Measurements from ENCODE around the gene TMEM134.
A peak's percentile ranks its signal among the peaks of the same experiment; 100 is the strongest.

The TMEM134 gene

DNA sequence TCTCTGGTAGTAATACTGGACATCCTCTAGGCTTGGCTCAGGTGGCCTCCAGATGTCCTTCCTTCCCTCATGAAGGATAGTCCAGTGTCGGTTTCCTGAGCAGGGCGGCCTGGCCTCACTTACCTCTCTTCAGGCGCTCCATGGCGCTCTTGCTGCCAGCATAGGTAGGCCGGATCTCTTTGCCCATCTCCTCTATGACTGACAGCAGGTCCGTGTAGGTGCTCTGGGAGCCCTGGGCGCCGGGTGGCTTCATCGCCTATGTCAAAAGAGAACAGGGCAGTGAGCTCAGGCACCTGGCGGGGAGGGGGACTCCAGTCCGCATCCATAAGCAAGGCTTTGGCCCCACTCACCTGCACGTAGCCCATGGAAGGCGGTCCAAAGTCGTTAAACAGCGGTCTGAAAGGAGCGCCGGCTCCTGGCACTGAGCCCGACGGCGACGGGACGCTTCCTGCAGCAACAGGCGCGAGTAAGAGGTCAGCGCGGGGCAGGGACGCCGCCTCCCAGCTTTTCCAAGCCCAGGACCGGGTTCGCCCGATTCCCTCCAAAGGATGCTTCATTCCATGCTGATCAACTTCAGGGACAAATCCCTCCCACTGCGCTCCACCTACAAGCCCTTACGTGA lies 38.3 kb upstream of the TMEM134 start:
- TF ChIP-seq, protein P1, sequence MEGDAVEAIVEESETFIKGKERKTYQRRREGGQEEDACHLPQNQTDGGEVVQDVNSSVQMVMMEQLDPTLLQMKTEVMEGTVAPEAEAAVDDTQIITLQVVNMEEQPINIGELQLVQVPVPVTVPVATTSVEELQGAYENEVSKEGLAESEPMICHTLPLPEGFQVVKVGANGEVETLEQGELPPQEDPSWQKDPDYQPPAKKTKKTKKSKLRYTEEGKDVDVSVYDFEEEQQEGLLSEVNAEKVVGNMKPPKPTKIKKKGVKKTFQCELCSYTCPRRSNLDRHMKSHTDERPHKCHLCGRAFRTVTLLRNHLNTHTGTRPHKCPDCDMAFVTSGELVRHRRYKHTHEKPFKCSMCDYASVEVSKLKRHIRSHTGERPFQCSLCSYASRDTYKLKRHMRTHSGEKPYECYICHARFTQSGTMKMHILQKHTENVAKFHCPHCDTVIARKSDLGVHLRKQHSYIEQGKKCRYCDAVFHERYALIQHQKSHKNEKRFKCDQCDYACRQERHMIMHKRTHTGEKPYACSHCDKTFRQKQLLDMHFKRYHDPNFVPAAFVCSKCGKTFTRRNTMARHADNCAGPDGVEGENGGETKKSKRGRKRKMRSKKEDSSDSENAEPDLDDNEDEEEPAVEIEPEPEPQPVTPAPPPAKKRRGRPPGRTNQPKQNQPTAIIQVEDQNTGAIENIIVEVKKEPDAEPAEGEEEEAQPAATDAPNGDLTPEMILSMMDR (IDR thresholded peaks at IDR 0.05): no peak

GRCh38 chr11:67506426-67507051 lies 37.5 kb upstream of the TMEM134 start:
- TF ChIP-seq, protein P1 (IDR thresholded peaks at IDR 0.05): peak; percentile 43

GRCh38 chr11:67505605-67506396 lies 36.8 kb upstream of the TMEM134 start:
- TF ChIP-seq, protein P1 (IDR thresholded peaks at IDR 0.05): peak; percentile 99

- TF ChIP-seq, protein P1 (IDR thresholded peaks at IDR 0.05): no peak
Measured at GRCh38 chr11:67504950-67505581, 36.0 kb upstream of the TMEM134 start, which contains the start of gene PITPNM1. TSS of gene PITPNM1 (minus strand) at chr11:67505363. CDS start at chr11:67504180, 1,183 bp downstream.

GRCh38 chr11:67504005-67504949 lies 35.2 kb upstream of the TMEM134 start:
- TF ChIP-seq, protein P1 (IDR thresholded peaks at IDR 0.05): no peak

- TF ChIP-seq, protein P1 (IDR thresholded peaks at IDR 0.05): no peak
Measured at GRCh38 chr11:67503119-67504004, 34.3 kb upstream of the TMEM134 start.
